GM23338 (cell line): Measurements from ENCODE around the gene C2CD3. TPM values are rescaled to one million over a fixed set of nuclear protein-coding genes. Genes with fewer than 3 reads are reported as not detected.

Experiments used
- ATAC-seq: fragments of 200-7000 bp; cut with Tn5 transposase; 3 replicates; pipeline ENCODE4 v1.9.1; 2020
- DNase-seq: peaks from one replicate; pipeline ENCODE4 v3.0.0-alpha.2; 2015; ENCODE audit warnings: low spot score
- H2AFZ ChIP-seq: fragments of 200-600 bp; sonication (generic); 2 replicates; pipeline ENCODE4 v1.8.0; 2016; ENCODE audit warnings: antibody characterized with exemption, mild to moderate bottlenecking, moderate library complexity
- H3F3A ChIP-seq: fragments of 200-600 bp; sonication (generic); replicated peaks from 2 replicates; pipeline ENCODE4 v1.8.0; 2017; ENCODE audit warnings: antibody characterized with exemption, mixed run types, low read depth
- H3K27ac ChIP-seq: fragments of 200-600 bp; sonication (generic); 2 replicates; pipeline ENCODE4 v1.6.1; 2016; ENCODE audit warnings: low read depth
- H3K27me3 ChIP-seq: fragments of 200-600 bp; sonication (generic); 2 replicates; pipeline ENCODE4 v1.8.0; 2016; ENCODE audit warnings: mild to moderate bottlenecking, mixed run types, moderate library complexity; ENCODE audit not compliant: insufficient read depth
- H3K36me3 ChIP-seq: fragments of 200-600 bp; sonication (generic); 2 replicates; pipeline ENCODE4 v1.8.0; 2016; ENCODE audit warnings: mild to moderate bottlenecking; ENCODE audit not compliant: insufficient read depth
- H3K4me1 ChIP-seq: fragments of 200-600 bp; sonication (generic); 2 replicates; pipeline ENCODE4 v1.8.0; 2016; ENCODE audit warnings: mild to moderate bottlenecking, moderate library complexity; ENCODE audit not compliant: insufficient read depth
- H3K4me2 ChIP-seq: fragments of 200-600 bp; sonication (generic); 2 replicates; pipeline ENCODE4 v1.7.1; 2017; ENCODE audit warnings: mixed run types
- H3K4me3 ChIP-seq: fragments of 200-600 bp; sonication (generic); 2 replicates; pipeline ENCODE4 v1.6.1; 2016; ENCODE audit warnings: mixed run types
- H3K79me2 ChIP-seq: fragments of 200-600 bp; sonication (generic); replicated peaks from 2 replicates; pipeline ENCODE4 v1.8.0; 2017; ENCODE audit warnings: mild to moderate bottlenecking; ENCODE audit not compliant: insufficient read depth
- H3K9me2 ChIP-seq: fragments of 200-600 bp; sonication (generic); 2 replicates; pipeline ENCODE4 v1.8.0; 2017; ENCODE audit not compliant: insufficient read depth
- H4K20me1 ChIP-seq: fragments of 200-600 bp; sonication (generic); replicated peaks from 2 replicates; pipeline ENCODE4 v1.8.0; 2017; ENCODE audit warnings: mild to moderate bottlenecking; ENCODE audit not compliant: insufficient read depth
- H3K27ac Mint-ChIP-seq: 2 replicates; pipeline ENCODE4 v1.8.0; 2020; ENCODE audit warnings: inconsistent platforms, mild to moderate bottlenecking, moderate library complexity, mixed read lengths
- H3K27me3 Mint-ChIP-seq: 3 replicates; pipeline ENCODE4 v1.8.0; 2022; ENCODE audit warnings: low read depth, mild to moderate bottlenecking, moderate library complexity, mixed read lengths, inconsistent platforms; ENCODE audit not compliant: insufficient read depth, poor library complexity
- H3K36me3 Mint-ChIP-seq: 3 replicates; pipeline ENCODE4 v1.8.0; 2021; ENCODE audit warnings: low read depth, mild to moderate bottlenecking, inconsistent platforms, moderate library complexity, mixed read lengths
- H3K4me1 Mint-ChIP-seq: 3 replicates; pipeline ENCODE4 v1.8.0; 2020; ENCODE audit warnings: mild to moderate bottlenecking, inconsistent platforms, mixed read lengths
- H3K4me3 Mint-ChIP-seq: 3 replicates; pipeline ENCODE4 v1.8.0; 2021; ENCODE audit warnings: moderate library complexity, mild to moderate bottlenecking, inconsistent platforms, mixed read lengths
- H3K9me3 Mint-ChIP-seq: 3 replicates; pipeline ENCODE4 v1.8.0; 2020; ENCODE audit warnings: moderate library complexity, mild to moderate bottlenecking, inconsistent platforms, mixed read lengths
- CREB1 ChIP-seq: fragments of 250-450 bp; sonication (Bioruptor Pico); IDR thresholded peaks from 2 replicates; pipeline ENCODE4 v1.5.0; 2020; ENCODE audit warnings: low read depth, mild to moderate bottlenecking, moderate library complexity
- CTCF ChIP-seq, 2 experiments: fragments of 200-600 bp in 1 of 2; sonication (generic) in 1 of 2; conservative IDR thresholded peaks; 2 replicates each; pipeline versions ENCODE4 v1.5.1 to v1.6.1; 2016 to 2017; ENCODE audit warnings: antibody characterized with exemption in 2 of 2, low read depth in 2 of 2, mild to moderate bottlenecking in 2 of 2, moderate library complexity in 1 of 2
- ETS1 ChIP-seq: IDR thresholded peaks from 2 replicates; pipeline ENCODE4 v1.6.1; 2016; ENCODE audit warnings: antibody characterized with exemption
- EZH2 ChIP-seq: fragments of 200-600 bp; sonication (generic); IDR thresholded peaks from one replicate; pipeline ENCODE4 v1.8.0; 2017; ENCODE audit warnings: antibody characterized with exemption, mild to moderate bottlenecking, low read depth; ENCODE audit not compliant: unreplicated experiment
- EZH2phosphoT487 ChIP-seq: fragments of 200-600 bp; sonication (generic); IDR thresholded peaks from one replicate; pipeline ENCODE4 v1.8.1; 2018; ENCODE audit warnings: antibody characterized with exemption; ENCODE audit not compliant: unreplicated experiment
- JUNB ChIP-seq: IDR thresholded peaks from one replicate; pipeline ENCODE4 v1.6.1; 2016; ENCODE audit warnings: antibody characterized with exemption; ENCODE audit not compliant: unreplicated experiment
- NANOG ChIP-seq: IDR thresholded peaks from 2 replicates; pipeline ENCODE4 v1.6.1; 2016; ENCODE audit warnings: antibody characterized with exemption, borderline replicate concordance
- POLR2AphosphoS5 ChIP-seq: IDR thresholded peaks from 2 replicates; pipeline ENCODE4 v1.6.1; 2016; ENCODE audit warnings: antibody characterized with exemption, low read depth
- REST ChIP-seq: IDR thresholded peaks from one replicate; pipeline ENCODE4 v1.6.1; 2018; ENCODE audit warnings: antibody characterized with exemption; ENCODE audit not compliant: unreplicated experiment
- STAT1 ChIP-seq: IDR thresholded peaks from one replicate; pipeline ENCODE4 v1.6.1; 2016; ENCODE audit warnings: antibody characterized with exemption; ENCODE audit not compliant: unreplicated experiment
- ZNF114 ChIP-seq: fragments of 250-450 bp; sonication (Bioruptor Pico); IDR thresholded peaks from 2 replicates; pipeline ENCODE4 v1.5.0; 2020; ENCODE audit warnings: mild to moderate bottlenecking, moderate library complexity
- ZNF331 ChIP-seq: fragments of 250-450 bp; sonication (Bioruptor Pico); IDR thresholded peaks from 2 replicates; pipeline ENCODE4 v1.5.0; 2020; ENCODE audit warnings: low read depth, mild to moderate bottlenecking, moderate library complexity
- ZNF462 ChIP-seq: fragments of 250-450 bp; sonication (Bioruptor Pico); IDR thresholded peaks from 2 replicates; pipeline ENCODE4 v1.5.0; 2020; ENCODE audit warnings: mild to moderate bottlenecking, moderate library complexity
- polyA plus RNA-seq: library from polyadenylated mRNA; unstranded; fragments of >200 nt; fragmentation: Nextera tagmentation; extraction: Ambion mirVana; gene quantifications from 2 replicates; pipeline ENCODE4 v1.2.1, GENCODE V29; 2016
- total RNA-seq: library from RNA; depleted of rRNA; stranded (reverse); fragments of >200 nt; shearing (Covaris generic); gene quantifications from 2 replicates; pipeline ENCODE4 v1.2.3, GENCODE V29; 2014

C2CD3 gene
- total and polyA plus RNA-seq, 2 experiments from 2014 or later = 15.5 to 29.5 TPM

- Histone ChIP-seq H4K20me1 (no peaks in the 10 kb centered on the region; the same call in 1 of the 2 replicates), H2AFZ (peak overlapping the region; percentile 53; the same call in 1 of the 2 replicates), H3K36me3 (peaks cover 10% of the 10 kb centered on the region; the same call in 1 of the 2 replicates), H3F3A (0 out of 2 replicates have a peak, but pooled peaks cover 5% of the 10 kb centered on the region), H3K4me2 (peak overlapping the region; percentile 91), H3K4me1 (peaks cover 24% of the 10 kb centered on the region), H3K4me3 (peak overlapping the region; percentile 78), H3K27ac (peak overlapping the region; percentile 74; the same call in 1 of the 2 replicates), H3K79me2 (peaks cover 71% of the 10 kb centered on the region), H3K9me2 (no peaks in the 10 kb centered on the region), H3K27me3 (no peaks in the 10 kb centered on the region)
- H3K27ac Mint-ChIP-seq = no peak overlapping the region
- no peak overlapping the region for H3K4me3 Mint-ChIP-seq
- no peaks in the 10 kb centered on the region for H3K27me3 Mint-ChIP-seq
- H3K9me3 Mint-ChIP-seq = no peaks in the 10 kb centered on the region
- ATAC-seq = no peak
- peaks cover 3% of the 10 kb centered on the region; the same call in 2 of the 3 replicates for H3K4me1 Mint-ChIP-seq
- no peak for DNase-seq
- H3K36me3 Mint-ChIP-seq = peaks cover 4% of the 10 kb centered on the region; the same call in 2 of the 3 replicates
- TF ChIP-seq STAT1 (no peak), ZNF114 (no peak), JUNB (no peak), NANOG (no peak), REST (no peak), ETS1 (no peak), ZNF462 (CRISPR knock-in tag) (no peak), CTCF (conservative IDR thresholded peaks at IDR 0.05; ENCODE audit: low read depth in 2 of 2) (no peak), CREB1 (CRISPR knock-in tag) (no peak), EZH2phosphoT487 (no peak), POLR2AphosphoS5 (no peak), ZNF331 (CRISPR knock-in tag) (no peak), EZH2 (no peak)
Observed at GRCh38 chr11:74171997-74172396, 1.2 kb upstream of the C2CD3 start.
